HAP-1 (cell line): ENCODE measurements around the gene TBC1D19.
"Not testable (repeated sequence)": the region's sequence is repeated elsewhere in the genome, so short reads cannot be mapped to it uniquely, and the experiment has no call there.

Experiments used
- DNase-seq, 2 experiments: peaks; one replicate each; pipeline ENCODE4 v3.0.0-alpha.2; 2016 to 2020; ENCODE audit warnings: low spot score in 2 of 2
- H3K27me3 ChIP-seq: fragments of 250-450 bp; sonication (Bioruptor Pico); 2 replicates; pipeline ENCODE4 v1.5.1; 2020; ENCODE audit warnings: low read depth, mild to moderate bottlenecking, moderate library complexity
- H3K36me3 ChIP-seq: fragments of 250-450 bp; sonication (Bioruptor Pico); replicated peaks from 2 replicates; pipeline ENCODE4 v1.5.1; 2020; ENCODE audit warnings: mild to moderate bottlenecking
- H3K4me1 ChIP-seq: fragments of 250-450 bp; sonication (Bioruptor Pico); 2 replicates; pipeline ENCODE4 v1.5.1; 2020; ENCODE audit warnings: mild to moderate bottlenecking
- H3K4me3 ChIP-seq: fragments of 250-450 bp; sonication (Bioruptor Pico); 2 replicates; pipeline ENCODE4 v1.5.1; 2020; ENCODE audit warnings: mild to moderate bottlenecking, moderate library complexity
- H3K9me3 ChIP-seq: fragments of 250-450 bp; sonication (Bioruptor Pico); 2 replicates; pipeline ENCODE4 v1.5.1; 2020; ENCODE audit warnings: mild to moderate bottlenecking, moderate library complexity
- in situ Hi-C: fragments of 300-500 bp; cut with MboI; formaldehyde crosslinking; loops from 3 replicates; pipeline ENCODE4 v1.14.3; 2020; ENCODE audit warnings: low sequenced_read_pairs, inconsistent platforms, mixed read lengths

Gene TBC1D19

DNA sequence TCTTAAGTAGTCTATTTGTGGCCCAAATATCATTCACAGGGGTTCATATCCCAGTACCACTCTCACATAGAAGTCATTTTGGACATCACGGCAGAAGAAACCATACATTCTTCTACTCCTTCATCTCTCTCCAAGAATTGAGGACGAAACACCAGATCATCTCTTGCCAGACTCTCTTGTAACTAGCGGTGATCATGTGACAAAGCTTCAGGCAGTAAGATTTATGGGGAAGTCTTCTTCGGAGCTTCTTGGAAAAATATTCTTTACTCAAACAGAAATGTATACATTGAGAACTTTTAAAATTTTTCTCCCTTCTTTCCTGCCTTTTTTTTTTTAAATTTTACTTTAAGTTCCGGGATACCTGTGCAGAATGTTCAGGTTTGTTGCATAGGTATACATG, 4.7 kb upstream of the TBC1D19 start:
- H3K4me3 ChIP-seq, result no peak overlapping the region
- DNase-seq, result no peak
- H3K4me1 ChIP-seq, result peaks cover 4% of the 10 kb centered on the region; the same call in 1 of the 2 replicates
- peaks cover 19% of the 10 kb centered on the region; the same call in 1 of the 2 replicates for H3K27me3 ChIP-seq
- in situ Hi-C loops, result no loop called here
- no peaks in the 10 kb centered on the region for H3K36me3 ChIP-seq
- H3K9me3 ChIP-seq, result no peaks in the 10 kb centered on the region

- H3K4me3 ChIP-seq, H3K36me3 ChIP-seq, H3K27me3 ChIP-seq, in situ Hi-C loops, H3K9me3 ChIP-seq, DNase-seq: not testable (repeated sequence)
- H3K4me1 ChIP-seq, result peaks cover 10% of the 10 kb centered on the region; the same call in 1 of the 2 replicates
These were observed 2.5 kb upstream of the TBC1D19 start for GRCh38 chr4:26581341-26581740.

DNA sequence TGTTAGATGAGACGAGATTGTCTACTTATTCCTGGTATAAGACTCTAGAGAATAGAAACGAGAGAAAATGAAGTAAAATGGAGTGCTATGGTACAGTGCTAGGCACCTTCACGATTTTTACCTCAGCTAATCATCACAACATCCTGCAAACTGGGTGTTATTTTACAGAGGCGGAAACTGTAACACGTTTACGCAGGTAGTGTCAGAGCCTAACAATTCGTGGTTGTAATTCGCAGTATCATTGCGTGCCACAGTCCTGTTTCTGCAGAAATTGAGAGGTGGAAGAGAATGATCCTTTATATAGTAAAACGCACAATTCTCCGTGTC, 383 bp upstream of the TBC1D19 start:
- in situ Hi-C loops, result no loop called here
- H3K9me3 ChIP-seq, result no peaks in the 10 kb centered on the region
- H3K4me3 ChIP-seq, result peak overlapping the region; percentile 87
- no peak for DNase-seq
- H3K27me3 ChIP-seq, result no peaks in the 10 kb centered on the region
- H3K4me1 ChIP-seq, result peaks cover 10% of the 10 kb centered on the region; the same call in 1 of the 2 replicates
- H3K36me3 ChIP-seq, result no peaks in the 10 kb centered on the region

DNA sequence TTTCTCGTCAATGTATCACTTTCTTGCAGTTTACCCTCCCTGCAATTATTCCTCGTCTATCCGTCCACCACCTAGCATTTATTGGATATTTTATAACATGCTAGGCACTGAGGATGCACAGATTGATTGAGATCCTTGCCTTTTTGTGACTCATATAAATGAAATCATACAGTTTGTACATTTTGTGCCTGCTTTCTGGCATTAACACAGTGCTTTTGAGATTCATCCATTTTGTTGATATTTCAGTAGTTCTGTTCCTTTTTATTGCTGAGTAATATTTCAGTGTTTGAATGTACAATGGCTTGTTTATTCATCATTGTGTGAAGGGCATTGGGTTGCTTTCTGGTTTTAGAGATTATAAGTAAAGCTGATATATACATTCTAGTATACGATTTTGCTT, 841 bp downstream of the TBC1D19 start:
- no peak for DNase-seq
- H3K36me3 ChIP-seq, result no peaks in the 10 kb centered on the region
- peak overlapping the region; percentile 87 for H3K4me3 ChIP-seq
- no peaks in the 10 kb centered on the region for H3K9me3 ChIP-seq
- H3K4me1 ChIP-seq, result peaks cover 10% of the 10 kb centered on the region; the same call in 1 of the 2 replicates
- in situ Hi-C loops, result no loop called here
- no peaks in the 10 kb centered on the region for H3K27me3 ChIP-seq

GRCh38 chr4:26589705-26590104, 5.8 kb downstream of the TBC1D19 start:
- Histone ChIP-seq H3K27me3 (no peaks in the 10 kb centered on the region), H3K36me3 (no peaks in the 10 kb centered on the region), H3K9me3 (no peaks in the 10 kb centered on the region; the same call in 1 of the 2 replicates), H3K4me1 (peaks cover 5% of the 10 kb centered on the region; the same call in 1 of the 2 replicates), H3K4me3 (no peak overlapping the region)
- in situ Hi-C loops, result no loop called here
- DNase-seq, result no peak

DNA sequence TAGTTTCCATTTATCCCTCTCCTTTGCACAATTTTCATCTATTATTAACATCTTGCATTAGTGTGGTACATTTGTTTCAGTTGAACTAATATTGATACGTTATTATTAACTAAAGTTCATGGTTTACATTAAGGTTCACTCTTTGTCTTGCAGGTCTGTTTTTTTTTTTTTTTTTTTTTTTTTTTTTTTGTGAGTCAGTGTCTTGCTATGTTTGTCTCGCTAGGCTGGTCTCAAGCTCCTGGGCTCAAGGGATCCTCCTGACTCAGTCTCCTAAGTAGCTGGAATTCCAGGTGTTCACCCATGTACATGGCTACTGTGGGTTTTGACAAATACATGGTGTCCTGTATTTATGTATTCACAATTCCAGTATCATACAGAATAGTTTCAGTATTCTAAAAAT, 6.8 kb downstream of the TBC1D19 start:
- in situ Hi-C loops, result no loop called here
- no peaks in the 10 kb centered on the region for H3K27me3 ChIP-seq
- no peak for DNase-seq
- H3K9me3 ChIP-seq, result no peaks in the 10 kb centered on the region; the same call in 1 of the 2 replicates
- H3K4me3 ChIP-seq, result no peak overlapping the region
- no peaks in the 10 kb centered on the region for H3K4me1 ChIP-seq
- no peaks in the 10 kb centered on the region for H3K36me3 ChIP-seq

GRCh38 chr4:26593557-26593956, 9.7 kb downstream of the TBC1D19 start:
- DNase-seq, H3K4me3 ChIP-seq, in situ Hi-C loops, H3K4me1 ChIP-seq, H3K27me3 ChIP-seq, H3K36me3 ChIP-seq, H3K9me3 ChIP-seq: not testable (repeated sequence)

GRCh38 chr4:26594371-26594770, 10.5 kb downstream of the TBC1D19 start:
- Histone ChIP-seq H3K27me3 (no peaks in the 10 kb centered on the region), H3K9me3 (no peaks in the 10 kb centered on the region; the same call in 1 of the 2 replicates), H3K4me1 (no peaks in the 10 kb centered on the region), H3K36me3 (no peaks in the 10 kb centered on the region), H3K4me3 (no peak overlapping the region)
- no peak for DNase-seq
- in situ Hi-C loops, result no loop called here

- Histone ChIP-seq H3K36me3 (no peaks in the 10 kb centered on the region), H3K4me3 (no peak overlapping the region), H3K27me3 (no peaks in the 10 kb centered on the region), H3K9me3 (no peaks in the 10 kb centered on the region; the same call in 1 of the 2 replicates), H3K4me1 (no peaks in the 10 kb centered on the region)
- no peak for DNase-seq
- in situ Hi-C loops, result no loop called here
These were observed 10.9 kb downstream of the TBC1D19 start for GRCh38 chr4:26594778-26595177.

DNA sequence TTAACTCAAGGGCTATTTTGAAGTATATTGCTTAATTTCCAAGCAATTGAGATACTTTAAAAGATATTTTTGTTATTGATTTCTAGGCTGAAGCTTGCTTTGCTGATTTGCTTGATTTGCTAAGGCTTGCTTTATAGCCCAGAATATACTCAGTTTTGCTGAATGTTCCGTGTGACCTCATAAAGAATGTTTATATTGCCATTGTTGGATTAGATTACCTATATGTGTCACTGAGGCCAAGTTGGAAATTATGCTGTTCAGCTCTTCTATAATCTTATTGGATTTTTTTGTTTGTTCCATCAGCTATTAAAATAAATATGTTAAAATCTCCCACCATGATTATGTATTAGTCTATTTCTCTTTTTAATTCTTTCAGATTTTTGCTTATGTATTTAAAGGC, 13.0 kb downstream of the TBC1D19 start:
- Histone ChIP-seq H3K4me3 (no peak overlapping the region), H3K36me3 (no peaks in the 10 kb centered on the region), H3K9me3 (no peaks in the 10 kb centered on the region), H3K27me3 (no peaks in the 10 kb centered on the region), H3K4me1 (no peaks in the 10 kb centered on the region)
- in situ Hi-C loops, result no loop called here
- no peak for DNase-seq

- no peaks in the 10 kb centered on the region for H3K36me3 ChIP-seq
- no peaks in the 10 kb centered on the region for H3K9me3 ChIP-seq
- no peak overlapping the region for H3K4me3 ChIP-seq
- DNase-seq, result no peak
- in situ Hi-C loops, result no loop called here
- H3K27me3 ChIP-seq, result no peaks in the 10 kb centered on the region
- no peaks in the 10 kb centered on the region for H3K4me1 ChIP-seq
These were observed 17.3 kb downstream of the TBC1D19 start for GRCh38 chr4:26601204-26601603.

DNA sequence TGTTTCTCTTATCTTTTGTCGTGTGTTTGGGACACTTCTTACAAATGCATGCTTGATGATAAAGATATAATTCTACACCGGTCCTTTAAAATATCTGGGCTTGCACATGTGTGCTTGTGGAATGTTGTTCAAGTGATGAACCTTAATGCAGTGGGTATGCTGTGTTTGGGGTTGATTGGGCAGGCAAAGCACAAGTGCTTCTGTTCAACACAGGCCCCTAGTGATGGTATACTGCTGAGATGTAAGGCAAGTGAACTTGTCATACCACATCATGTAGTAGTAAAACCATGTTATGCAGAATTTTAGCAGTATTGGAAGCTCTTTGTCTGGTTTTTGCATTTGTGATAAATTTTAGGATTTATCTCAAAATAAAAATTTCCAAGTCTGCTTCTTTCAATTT, 23.9 kb downstream of the TBC1D19 start:
- no peak overlapping the region for H3K4me3 ChIP-seq
- peaks cover 13% of the 10 kb centered on the region for H3K4me1 ChIP-seq
- in situ Hi-C loops, result no loop called here
- no peaks in the 10 kb centered on the region for H3K36me3 ChIP-seq
- H3K9me3 ChIP-seq, result no peaks in the 10 kb centered on the region
- no peak for DNase-seq
- H3K27me3 ChIP-seq, result no peaks in the 10 kb centered on the region

GRCh38 chr4:26609391-26609790, 25.5 kb downstream of the TBC1D19 start:
- H3K27me3 ChIP-seq, result no peaks in the 10 kb centered on the region
- DNase-seq, result no peak
- H3K36me3 ChIP-seq, result no peaks in the 10 kb centered on the region
- in situ Hi-C loops, result no loop called here
- H3K4me3 ChIP-seq, result no peak overlapping the region
- H3K4me1 ChIP-seq, result peaks cover 13% of the 10 kb centered on the region
- H3K9me3 ChIP-seq, result no peaks in the 10 kb centered on the region

GRCh38 chr4:26609868-26610267, 26.0 kb downstream of the TBC1D19 start:
- in situ Hi-C loops, result no loop called here
- Histone ChIP-seq H3K4me3 (no peak overlapping the region), H3K27me3 (no peaks in the 10 kb centered on the region), H3K4me1 (peaks cover 13% of the 10 kb centered on the region), H3K9me3 (no peaks in the 10 kb centered on the region), H3K36me3 (no peaks in the 10 kb centered on the region)
- DNase-seq, result no peak

- Histone ChIP-seq H3K36me3 (no peaks in the 10 kb centered on the region), H3K27me3 (no peaks in the 10 kb centered on the region), H3K4me3 (no peak overlapping the region), H3K9me3 (no peaks in the 10 kb centered on the region), H3K4me1 (peaks cover 21% of the 10 kb centered on the region)
- no peak for DNase-seq
- in situ Hi-C loops, result no loop called here
These were observed 27.5 kb downstream of the TBC1D19 start for GRCh38 chr4:26611372-26611771.
